NCI-H510A (cell line): ENCODE results near the gene CBY3.
"Not testable (repeated sequence)": the region's sequence is repeated elsewhere in the genome, so short reads cannot be mapped to it uniquely, and the experiment has no call there.

ENCODE experiments used
- DNase-seq: peaks from one replicate; lab custom pipeline; 2025; lab: John Stamatoyannopoulos, UW

CBY3 gene

DNA sequence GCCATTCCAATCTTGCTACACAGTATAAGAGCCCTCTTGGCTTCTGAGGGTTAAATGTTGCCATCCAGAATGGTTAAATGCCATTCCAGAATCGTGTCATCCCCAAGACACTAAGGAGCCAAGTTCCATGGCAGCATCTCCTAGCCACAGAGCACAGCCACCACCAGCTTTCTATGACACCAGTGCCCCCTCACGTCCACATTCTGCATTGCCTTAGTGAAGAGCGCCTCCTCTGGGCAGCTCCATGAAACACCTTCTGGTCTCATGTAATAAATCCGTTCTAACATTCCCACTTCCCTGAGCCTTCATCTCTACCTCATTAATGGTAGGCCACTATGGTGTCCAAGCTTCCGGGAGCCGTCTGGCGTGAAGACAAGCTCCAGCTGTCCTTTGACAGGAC, 12.4 kb downstream of the CBY3 start:
- no peak for DNase-seq

DNA sequence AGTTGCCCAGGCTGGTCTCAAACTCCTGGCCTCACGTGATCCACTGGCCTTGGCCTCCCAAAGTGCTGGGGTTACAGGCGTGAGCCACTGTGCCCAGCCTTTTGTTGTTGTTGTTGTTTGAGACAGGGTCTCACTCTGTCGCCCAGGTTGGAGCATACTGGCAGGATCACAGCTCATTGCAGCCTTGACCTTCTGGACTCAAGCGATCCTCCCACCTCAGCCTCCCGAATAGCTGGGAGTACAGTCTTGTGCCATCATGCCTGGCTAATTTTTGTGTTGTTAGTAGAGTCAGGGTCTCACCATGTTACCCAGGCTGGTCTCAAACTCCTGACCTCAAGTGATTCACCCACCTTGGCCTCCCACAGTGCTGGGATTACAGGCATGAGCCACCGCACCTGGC, 19.2 kb downstream of the CBY3 start:
- not testable (repeated sequence) for DNase-seq

GRCh38 chr5:179658179-179658856, 22.5 kb downstream of the CBY3 start:
- DNase-seq, result not testable (repeated sequence)

DNA sequence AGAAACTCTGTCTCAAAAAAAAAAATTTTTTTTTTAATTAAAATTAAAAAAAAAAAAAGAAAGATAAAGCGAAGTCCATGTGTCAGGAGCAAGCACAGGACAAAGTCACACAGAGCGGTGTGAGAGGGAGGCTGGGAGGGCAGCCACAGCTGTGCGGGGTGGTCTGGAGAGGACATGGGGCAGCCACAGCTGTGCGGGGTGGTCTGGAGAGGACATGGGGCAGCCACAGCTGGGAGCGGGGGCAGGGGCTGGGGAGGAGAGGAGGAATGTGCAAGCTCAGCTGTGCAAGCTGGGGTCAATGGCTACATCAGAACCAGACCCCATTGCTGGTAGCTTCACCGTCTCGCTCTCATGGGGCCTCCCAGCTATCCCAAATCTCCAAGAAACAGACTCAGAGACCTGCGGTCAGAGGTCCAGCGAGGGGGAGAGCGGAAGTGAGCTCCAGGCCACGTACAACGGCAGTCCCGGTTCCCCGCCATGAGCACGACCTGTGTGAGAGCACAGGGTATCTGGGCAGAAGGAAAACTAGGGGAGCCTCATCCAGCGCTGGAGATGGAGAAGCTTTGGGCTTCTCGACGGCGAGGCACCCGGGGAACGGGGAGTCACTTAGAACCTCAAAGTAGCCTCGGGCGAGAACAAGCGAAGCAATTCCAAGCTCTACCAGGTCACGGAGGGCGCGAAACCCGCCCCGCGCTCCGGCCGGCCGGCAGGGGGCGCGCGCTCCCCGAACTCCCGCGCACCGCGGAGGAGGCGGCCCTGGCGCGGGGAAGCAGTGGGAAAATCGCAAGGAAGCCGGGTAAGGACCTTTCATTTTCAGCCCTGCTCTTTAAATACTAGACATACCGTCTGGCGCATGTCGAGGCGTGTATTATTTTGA, 23.3 kb downstream of the CBY3 start:
- not testable (repeated sequence) for DNase-seq

DNA sequence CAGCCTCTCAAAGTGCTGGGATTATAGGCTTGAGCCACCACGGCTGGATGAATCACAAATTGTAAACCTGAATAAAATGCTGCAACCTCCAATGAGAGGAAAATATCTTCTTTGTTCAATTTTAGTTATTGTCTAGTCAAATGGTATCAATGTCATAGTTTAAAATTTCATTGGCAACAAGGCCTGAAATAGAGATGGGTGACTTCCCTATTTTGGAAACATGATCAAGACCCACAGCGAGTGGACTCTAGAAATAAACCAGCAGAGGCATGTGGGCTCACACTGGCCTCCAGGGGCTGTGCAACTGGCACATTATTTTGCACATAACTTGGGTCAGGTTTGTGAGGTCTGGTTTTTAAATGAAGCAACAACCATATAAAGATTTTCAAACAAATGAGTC, 27.7 kb downstream of the CBY3 start:
- not testable (repeated sequence) for DNase-seq

DNA sequence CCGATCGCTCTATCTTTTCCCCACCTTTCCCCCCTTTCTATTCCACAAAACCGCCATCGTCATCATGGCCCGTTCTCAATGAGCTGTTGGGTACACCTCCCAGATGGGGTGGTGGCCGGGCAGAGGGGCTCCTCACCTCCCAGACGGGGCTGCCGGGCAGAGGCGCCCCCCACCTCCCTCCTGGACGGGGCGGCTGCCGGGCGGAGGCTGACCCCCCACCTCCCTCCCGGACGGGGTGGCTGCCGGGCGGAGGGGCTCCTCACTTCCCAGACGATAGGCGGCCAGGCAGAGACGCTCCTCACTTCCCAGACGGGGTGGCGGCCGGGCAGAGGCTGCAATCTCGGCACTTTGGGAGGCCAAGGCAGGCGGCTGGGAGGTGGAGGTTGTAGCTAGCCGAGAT, 30.6 kb downstream of the CBY3 start:
- DNase-seq, result not testable (repeated sequence)

GRCh38 chr5:179649166-179649703, 31.6 kb downstream of the CBY3 start:
- not testable (repeated sequence) for DNase-seq

- DNase-seq, result no peak
Measured at GRCh38 chr5:179648410-179648809, 32.4 kb downstream of the CBY3 start.

DNA sequence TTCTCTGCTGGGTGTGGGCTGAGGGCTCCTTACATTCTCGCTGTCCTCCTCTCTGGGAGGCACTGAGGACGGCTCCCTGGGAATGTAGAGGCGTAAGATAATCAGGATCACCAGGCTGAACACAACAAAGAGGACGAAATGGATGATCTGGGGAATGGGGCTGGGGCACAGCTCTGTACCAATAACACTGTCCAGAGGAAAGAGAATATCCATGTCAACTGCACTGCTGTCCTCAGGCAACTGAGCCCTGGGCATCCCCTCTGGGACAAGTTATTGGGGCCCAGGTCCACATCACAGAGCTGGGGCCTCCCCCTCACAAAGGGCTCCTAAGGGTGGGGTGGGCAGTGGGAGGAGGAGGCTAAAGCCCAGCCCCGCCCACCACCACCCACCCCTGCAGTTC, 36.1 kb downstream of the CBY3 start:
- DNase-seq, result not testable (repeated sequence)

DNA sequence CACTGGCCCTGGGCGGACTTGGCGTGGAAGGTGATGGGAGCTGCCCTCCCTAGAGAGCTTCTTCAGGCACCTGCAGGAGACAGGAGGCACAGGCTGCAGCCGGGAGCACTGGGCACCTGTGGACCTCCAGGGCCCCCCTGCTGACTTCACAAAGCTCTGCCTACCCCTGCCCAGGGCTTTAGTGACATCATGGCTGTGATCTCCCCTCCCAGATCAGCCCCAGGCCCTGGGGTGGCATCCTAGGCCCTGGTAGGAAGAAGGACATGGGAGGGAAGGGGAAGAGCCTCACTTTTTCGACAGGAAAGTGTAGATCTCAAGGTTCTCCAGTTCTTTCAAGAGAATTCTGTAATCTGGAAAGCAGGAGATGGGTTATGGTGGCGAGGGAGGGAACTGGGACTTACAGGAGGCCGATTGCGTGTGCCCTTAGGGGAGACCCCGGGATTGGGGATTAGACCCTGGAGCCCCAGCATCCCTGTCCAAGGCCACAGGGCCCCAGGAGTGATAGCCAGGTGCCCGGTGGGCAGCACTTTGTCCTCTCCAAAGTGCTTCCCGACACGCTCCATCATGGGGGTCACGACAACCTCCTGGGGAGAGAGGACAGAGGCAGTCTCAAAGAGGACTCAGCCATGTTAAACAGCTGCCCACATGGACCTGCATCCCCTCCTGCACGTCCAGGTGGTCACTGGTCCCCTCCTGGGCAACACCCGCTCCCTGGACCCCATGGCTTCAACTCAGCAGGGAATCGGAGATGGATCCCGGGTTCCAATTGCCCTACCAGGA, 37.5 kb downstream of the CBY3 start:
- DNase-seq, result not testable (repeated sequence)

GRCh38 chr5:179642626-179643025, 38.2 kb downstream of the CBY3 start:
- DNase-seq, result not testable (repeated sequence)

GRCh38 chr5:179641745-179642144, 39.1 kb downstream of the CBY3 start:
- not testable (repeated sequence) for DNase-seq

- not testable (repeated sequence) for DNase-seq
Measured at GRCh38 chr5:179639296-179639695, 41.5 kb downstream of the CBY3 start.

DNA sequence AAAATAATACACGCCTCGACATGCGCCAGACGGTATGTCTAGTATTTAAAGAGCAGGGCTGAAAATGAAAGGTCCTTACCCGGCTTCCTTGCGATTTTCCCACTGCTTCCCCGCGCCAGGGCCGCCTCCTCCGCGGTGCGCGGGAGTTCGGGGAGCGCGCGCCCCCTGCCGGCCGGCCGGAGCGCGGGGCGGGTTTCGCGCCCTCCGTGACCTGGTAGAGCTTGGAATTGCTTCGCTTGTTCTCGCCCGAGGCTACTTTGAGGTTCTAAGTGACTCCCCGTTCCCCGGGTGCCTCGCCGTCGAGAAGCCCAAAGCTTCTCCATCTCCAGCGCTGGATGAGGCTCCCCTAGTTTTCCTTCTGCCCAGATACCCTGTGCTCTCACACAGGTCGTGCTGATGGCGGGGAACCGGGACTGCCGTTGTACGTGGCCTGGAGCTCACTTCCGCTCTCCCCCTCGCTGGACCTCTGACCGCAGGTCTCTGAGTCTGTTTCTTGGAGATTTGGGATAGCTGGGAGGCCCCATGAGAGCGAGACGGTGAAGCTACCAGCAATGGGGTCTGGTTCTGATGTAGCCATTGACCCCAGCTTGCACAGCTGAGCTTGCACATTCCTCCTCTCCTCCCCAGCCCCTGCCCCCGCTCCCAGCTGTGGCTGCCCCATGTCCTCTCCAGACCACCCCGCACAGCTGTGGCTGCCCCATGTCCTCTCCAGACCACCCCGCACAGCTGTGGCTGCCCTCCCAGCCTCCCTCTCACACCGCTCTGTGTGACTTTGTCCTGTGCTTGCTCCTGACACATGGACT, 46.3 kb downstream of the CBY3 start:
- not testable (repeated sequence) for DNase-seq

GRCh38 chr5:179633501-179634369, 47.1 kb downstream of the CBY3 start:
- not testable (repeated sequence) for DNase-seq
